A172 (cell line): Measurements from ENCODE around the gene SLC20A1. TPM values are rescaled to one million over a fixed set of nuclear protein-coding genes. Genes with fewer than 3 reads are reported as not detected.

Experiments
- DNase-seq: peaks from one replicate; pipeline ENCODE4 v3.0.0-alpha.2; 2015; ENCODE audit warnings: low spot score
- total RNA-seq: library from RNA; depleted of rRNA; stranded (reverse); fragments of >200 nt; shearing (Covaris generic); gene quantifications from 2 replicates; pipeline ENCODE4 v1.2.3, GENCODE V29; 2014

SLC20A1 gene
- total RNA-seq, 1 experiment from 2014 or later: 159 TPM

DNA sequence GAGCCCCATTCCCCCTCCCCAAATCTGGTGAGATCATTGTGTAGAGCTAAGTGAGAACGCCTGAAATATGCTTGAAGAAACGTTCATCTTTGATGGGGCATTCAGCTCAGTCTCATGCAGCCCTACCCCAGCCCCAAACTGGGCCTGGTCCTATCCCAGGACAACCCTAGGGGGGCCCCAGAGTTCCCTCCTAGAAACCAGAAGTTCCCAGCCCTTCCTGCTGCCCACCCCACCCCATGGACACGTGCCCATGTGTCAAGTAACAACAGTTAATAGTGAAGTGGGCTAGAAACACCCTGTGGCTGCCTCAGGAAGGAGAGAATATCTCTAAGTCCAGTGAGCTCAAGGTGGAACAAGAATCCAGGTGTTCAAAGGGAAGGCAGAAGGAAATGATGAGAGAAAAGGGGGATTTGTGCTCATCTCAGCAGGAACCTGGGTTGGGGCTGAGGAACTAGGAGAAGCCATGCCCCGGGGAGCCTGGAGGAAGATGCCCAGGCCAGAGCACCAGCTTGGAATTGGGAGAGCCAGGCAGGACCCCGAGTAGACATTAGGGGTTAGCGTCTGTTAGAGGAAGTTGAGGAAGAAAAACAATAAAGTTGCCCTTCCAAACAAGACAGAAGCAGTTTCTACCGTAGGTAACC, 20.1 kb upstream of the SLC20A1 start:
- no peak for DNase-seq

DNA sequence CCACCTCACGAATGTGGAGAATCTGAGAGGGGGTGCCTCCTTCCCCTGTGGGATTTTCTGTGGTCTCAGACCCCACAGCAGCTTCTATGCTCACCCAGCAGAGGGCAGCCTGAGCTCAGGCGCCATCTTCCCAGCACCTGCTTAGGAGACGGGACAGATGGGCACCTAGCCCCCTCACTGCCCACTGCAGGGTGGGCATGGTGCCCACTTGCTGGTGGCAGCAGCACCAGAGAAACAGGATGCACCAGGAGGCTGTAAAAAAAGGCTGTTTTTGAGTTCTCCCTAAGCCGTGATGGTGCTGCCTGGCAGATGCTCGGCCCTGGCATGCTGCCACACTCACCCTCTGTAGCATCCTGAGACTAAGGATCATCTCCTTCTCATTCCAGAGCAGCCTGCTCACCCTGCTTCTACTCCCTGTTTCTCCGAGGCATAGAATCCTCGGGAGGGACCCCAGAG, 19.1 kb upstream of the SLC20A1 start:
- DNase-seq: peak; percentile 83

DNA sequence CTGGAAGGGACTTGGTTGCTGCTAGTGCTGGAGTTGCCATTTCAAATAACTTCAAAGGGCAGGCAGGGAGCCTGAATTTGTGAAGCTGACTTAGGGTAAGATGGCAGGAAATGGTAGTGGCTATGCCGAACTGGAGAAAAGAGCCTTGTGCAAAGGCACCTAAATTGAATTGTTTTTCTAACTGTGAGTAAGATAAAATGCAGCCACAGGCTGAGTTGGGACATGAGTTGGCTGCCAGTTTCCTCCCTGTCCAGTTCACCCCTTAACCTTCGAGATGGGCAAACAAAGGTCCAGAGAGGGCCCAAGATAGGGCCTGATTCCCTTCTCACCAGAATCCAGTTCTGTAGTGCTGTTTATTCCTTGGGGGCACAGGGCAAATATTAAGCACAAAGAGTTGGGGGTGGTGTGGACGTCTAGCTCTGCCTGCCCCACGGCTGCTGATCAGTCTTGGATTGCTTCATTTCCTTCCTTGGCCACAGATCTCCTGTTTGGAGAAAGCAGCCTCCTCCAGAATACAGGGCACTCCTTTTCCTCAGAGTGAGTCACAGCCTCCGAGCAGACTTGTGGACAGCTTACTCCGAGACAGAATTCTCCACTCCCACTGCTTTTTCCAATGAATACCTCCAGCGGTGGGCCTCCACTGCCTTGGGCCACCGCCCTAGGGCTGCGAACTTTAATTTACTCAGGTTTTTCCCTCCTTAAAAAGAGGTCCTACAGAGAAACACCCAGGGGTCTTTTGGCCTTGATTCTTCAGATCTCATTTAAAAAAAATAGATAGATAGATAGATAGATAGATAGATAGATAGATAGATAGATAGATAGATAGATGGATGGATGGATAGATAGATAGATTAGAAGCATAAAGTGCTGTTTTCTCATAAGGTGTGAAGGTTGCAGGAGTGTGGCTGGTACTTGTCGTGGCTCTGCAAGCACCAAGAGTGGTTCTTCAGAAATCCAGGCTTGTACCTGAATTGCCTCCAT, 18.4 kb upstream of the SLC20A1 start:
- DNase-seq: peak; percentile 97

DNA sequence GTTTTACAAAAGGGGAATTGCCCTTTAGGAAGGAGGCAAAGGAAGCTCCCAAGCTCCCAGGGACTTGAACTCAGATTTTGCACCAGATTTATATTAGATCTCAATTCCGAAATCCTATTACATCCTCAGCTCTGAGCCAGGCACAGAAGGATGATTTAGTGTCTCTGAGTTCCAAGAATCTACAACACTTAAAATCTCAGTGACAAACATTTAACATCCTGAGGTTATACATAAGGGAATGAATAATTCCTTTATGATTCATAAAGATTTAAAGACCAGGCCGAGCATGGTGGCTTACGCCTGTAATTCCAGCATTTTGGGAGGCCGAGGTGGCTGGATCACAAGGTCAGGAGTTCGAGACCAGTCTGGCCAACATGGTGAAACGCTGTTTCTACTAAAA, 16.5 kb upstream of the SLC20A1 start:
- no peak for DNase-seq

DNA sequence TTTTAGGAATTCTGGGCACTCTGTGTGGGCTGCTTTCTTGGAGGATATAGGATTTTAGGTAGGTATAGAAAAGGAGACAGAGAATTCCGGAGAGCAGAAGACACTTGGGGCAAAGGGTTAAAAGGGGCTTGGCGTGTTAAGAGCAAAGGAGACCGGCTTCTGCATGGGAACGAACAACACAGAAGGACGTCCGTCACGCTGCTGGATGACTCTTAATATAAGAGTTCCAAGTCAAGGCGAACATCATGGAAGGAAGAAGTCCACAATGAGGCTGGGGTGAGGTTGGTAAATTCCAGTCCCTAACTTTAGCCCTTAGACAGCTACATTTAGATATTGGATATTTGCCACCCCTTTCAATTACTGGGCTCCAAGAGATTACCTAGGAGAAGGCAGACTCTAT, 15.9 kb upstream of the SLC20A1 start:
- no peak for DNase-seq

DNA sequence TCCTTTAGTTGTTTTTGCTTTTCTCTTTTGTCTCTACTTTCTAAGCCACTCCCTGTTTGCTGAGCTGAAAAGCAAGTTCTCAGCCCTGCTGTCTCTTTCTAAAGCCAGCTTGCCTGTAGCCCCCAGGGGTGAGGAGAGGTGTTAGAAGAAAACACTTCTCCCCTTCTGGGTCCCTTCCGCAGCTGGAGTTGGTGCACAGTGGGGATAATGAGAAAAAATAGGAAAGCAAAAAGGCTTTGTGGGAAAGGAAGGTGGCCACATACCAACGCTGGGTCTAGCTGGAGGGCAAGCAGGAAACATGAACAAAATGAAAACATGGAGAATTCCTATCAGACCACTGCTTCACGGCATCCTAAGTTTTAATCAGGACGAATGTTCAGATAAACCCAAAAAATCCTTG, 15.5 kb upstream of the SLC20A1 start:
- DNase-seq: no peak

DNA sequence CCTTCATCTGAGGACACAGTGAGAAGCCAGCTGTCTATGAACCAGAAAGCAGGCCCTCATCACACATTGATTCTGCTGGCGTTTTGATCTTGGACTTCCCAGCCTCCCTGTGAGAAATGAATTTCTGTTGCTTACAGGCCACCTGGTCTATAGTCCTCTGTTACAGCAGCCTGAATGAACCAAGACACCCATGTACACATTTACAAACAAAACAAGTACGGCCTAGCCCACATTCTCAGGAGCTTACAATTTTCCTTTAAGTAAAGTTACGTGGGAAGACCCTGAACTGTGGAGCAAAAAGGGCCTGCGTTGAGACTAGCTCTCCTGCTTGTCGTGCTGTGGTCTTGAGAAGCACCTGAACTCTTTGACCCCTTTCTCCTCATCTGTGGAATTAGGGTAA, 12.0 kb upstream of the SLC20A1 start:
- no peak for DNase-seq

DNA sequence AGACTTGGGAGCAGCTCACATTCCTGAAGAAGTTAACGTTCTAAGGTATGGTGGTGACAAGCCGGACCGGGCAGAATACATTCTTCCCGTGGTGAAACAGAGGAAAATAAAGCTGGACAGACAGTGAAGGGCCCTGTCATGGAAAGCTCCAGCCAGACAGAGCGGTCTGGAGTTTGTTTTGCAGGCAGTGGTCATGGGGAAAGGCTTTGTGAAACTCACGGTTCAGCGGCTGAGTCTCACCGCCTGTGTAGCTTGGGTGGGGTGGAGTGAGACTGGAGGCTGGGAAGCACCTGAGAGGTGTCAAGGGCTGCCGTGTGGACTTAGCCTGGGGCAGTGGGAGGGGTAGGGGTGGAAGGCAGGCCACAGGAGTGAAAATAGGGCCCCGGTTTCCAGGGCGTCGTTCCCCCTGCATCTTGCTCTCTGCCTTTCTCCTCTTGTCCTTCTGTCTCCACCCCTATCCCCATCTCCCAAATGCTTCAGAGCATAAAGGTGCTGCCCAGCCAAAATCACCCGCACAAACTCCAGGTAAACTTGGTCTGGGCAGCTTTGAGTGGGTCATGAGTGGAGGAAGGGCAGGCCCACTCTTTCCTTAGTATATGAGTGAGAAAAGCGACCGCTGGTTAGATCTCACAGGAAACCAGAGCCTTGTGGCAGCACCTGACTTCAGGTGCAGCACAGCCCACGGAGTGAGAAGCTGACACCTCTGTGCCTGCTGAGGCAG, 11.4 kb upstream of the SLC20A1 start:
- DNase-seq: no peak

DNA sequence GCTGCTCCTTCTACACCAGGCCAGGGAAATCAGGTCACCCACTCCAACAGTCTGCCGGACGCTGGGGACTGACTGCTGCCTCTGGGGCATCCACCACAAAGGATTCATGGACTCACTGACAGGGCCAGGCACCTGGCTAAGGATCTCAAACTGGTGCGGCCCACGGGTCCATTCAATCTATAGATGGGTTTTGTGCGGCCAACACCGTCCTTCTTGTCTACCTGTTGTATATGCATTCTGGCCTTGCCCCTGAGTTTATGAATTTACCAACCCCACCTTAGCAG, 10.9 kb upstream of the SLC20A1 start:
- DNase-seq: no peak

DNA sequence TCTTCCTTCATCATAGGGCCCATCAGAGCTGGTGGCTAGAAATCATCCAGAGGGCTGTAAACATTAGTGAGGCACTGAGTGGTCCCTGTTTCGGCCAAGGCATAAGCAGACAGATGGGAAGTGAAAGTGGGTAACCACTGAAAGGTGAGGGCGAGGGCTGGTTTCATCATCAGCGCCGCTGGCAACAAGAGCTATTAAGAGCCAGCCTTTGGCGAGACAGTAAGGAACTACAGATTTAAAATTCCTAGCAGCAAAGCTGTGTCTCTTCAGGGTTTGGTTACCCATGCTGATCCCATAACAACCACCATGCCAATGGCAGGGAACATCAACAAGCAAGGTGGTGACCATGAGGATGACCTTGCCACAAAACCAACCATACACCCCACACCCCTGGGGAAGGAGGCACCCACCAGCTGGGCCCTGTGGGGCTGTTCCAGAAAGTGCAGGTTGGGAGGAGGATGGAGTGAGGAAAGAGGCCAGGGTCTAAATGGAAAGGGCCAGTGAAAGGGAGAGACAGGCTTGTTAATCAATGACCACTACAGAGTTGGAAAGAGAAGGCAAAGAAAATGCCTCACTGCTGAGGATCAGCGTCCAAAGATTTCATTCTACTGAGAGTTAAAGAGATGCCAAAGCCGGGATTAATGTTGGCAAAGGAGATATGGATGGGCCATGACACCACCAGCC, 9.0 kb upstream of the SLC20A1 start:
- no peak for DNase-seq

DNA sequence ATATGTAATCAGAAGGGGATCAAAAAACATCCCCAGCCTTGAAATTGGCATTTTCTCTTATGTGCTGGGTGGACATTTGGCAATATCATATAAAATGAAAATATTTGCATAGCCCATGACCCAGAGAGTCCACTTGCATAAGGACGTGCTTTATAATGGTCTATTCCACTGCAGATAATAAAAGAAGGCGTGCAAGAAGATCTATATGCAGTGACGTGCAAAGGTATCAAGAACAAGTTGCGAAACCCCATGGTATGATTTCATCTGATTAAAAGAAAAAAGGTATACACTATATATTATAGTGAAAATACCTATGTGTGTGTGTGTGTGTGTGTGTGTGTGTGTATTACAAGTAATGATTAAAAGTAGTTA, 8.5 kb upstream of the SLC20A1 start:
- no peak for DNase-seq

DNA sequence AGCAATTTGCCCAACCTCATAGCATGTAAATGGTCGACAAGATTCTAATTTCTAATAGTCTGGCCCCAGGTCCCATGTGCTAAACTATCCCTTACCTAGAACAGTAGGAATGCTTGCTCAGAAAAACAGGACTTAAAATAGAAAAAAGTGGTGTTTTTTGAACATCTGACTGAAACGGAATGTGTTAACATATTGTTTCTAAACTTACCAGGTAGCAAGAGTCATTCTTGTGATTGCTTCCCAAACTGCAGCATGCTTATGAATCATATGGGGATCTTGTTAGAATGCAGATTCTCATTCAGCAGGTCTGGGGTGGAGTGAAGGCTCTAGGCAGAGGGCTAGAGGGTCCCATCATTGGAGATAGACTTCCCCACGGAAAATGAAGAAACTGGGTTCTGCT, 5.8 kb upstream of the SLC20A1 start:
- DNase-seq: no peak

DNA sequence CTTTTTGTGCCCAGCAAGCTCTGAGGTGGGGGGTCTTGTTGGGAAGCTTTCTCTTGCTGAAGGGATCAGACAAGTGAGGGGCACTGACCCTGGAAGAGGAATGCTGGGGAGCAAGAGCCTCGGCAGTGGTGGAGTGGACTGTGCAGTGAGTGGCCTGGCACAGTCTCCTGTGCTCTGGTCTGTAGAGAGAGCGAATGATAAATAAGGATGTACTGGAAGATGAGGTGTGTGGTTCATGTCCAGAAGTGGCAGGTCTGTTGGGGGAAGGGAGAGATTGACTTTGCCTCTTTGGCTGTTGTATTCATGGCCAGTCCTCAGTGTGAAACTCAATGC, 5.3 kb upstream of the SLC20A1 start:
- DNase-seq: no peak

DNA sequence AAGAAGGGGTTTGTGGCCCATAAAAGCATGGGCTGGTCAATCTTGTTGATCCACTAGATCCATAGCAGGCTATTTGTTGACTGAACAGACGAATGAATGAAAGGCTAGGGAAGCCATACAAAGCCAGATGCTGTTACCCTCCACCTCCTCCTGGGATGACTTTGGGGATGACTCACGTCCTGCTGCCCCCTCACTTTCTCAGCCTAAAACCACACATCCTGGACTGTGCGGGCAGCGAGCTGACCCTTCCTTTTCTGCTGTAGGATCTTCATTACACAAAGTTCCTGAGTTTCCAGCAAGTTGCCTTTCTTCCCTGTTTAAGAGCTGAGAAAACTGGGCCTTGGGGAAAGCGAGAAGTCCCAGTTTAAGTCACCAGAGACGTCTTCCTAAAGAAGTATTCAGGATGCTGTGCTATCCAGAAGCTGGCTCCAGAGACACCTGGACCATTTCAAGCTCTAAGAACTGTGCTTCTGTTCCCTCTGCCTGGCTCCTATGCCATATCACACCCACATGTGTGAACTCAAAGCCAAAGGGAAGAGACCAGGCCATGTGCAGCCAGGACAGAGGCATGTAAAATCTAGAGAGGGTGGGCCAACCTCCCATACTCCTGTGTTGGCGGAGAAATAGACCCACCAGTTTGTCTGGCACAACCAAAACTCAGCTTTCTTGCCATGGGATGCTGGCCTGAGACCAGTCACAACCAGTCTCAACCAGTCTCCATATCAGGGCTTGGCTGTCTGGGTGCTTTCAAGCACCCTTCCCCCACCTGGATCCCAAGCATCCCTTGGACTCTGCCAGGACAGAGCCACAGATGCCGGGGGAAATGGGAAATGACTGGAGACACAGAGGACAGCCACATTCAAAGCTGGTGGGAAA, 4.7 kb upstream of the SLC20A1 start:
- DNase-seq: peak; percentile 95

DNA sequence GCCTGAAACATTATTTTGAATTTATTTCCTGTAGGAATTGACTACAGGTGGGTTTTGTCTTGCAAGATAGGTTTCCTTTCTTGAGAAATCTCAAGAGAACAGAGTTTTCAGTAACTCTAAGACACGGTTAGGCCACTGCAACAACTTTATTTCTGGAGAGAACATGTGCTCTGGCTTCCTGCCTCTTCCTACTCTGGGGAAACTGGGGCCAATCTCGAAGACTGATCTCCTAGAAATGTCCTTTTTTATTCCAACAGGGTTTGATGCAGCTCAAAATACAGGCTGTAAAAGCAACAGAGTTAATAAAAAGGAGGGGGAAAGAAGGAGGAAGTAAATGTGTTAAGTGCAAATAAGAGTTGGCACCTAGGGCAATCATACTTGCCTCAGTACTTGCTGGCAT, 4.0 kb upstream of the SLC20A1 start:
- DNase-seq: no peak

DNA sequence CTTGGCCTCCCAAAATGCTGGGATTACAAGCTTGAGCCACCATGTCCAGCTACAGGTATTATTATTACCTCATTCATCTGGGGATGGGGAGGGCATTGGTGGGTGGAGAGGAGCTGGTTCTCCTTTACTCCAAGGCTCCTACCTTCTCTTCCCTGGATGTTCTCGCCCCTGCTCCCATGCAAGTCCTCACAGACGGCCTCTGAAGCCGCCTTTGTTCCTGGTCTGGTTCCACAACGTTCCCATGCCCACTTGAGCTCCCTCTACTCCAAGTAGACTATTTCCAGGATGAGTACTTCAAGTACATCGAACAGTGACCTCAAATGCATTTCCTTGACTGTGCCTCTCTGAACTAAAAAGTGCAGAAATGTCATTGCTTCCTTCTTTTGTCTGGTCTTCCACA, 3.2 kb upstream of the SLC20A1 start:
- no peak for DNase-seq

DNA sequence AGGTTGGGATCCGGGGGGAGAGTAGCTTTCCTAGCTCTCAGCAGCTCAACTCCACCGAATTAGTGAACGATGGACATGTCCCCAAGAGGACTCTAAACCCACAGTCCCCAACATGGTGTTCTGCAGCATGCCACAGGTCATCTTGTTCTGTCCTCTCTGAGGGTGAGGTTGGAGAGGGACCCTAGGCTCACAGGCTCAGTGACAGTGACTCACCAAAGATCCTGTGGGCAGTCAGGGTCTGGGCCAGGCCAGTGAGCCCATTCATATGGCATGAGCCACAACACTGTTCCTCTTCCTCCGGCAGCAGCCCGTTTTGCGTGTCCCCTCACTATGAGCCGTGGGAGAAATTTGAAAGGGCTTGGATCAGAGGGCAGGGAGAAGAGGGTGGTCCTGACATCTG, 2.8 kb upstream of the SLC20A1 start:
- DNase-seq: no peak

DNA sequence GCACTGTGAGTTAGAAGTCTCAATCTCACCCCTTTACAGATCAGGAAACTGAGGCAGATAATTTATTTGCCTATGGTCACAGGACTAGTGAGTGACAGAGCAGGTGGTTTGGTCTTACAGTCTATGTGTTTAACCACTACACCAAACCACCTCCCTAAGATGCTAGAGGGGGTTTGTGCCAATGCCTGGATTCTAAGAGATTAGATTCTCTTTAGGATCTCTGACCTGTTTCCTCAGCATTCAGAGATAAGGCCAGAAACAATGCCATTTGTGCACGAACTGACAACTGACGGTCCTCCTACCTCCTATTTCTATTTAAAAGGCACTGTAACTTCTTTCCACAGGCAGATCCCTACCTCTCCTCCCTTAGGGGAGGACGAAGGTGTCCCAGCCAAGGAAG, 2.3 kb upstream of the SLC20A1 start:
- no peak for DNase-seq

DNA sequence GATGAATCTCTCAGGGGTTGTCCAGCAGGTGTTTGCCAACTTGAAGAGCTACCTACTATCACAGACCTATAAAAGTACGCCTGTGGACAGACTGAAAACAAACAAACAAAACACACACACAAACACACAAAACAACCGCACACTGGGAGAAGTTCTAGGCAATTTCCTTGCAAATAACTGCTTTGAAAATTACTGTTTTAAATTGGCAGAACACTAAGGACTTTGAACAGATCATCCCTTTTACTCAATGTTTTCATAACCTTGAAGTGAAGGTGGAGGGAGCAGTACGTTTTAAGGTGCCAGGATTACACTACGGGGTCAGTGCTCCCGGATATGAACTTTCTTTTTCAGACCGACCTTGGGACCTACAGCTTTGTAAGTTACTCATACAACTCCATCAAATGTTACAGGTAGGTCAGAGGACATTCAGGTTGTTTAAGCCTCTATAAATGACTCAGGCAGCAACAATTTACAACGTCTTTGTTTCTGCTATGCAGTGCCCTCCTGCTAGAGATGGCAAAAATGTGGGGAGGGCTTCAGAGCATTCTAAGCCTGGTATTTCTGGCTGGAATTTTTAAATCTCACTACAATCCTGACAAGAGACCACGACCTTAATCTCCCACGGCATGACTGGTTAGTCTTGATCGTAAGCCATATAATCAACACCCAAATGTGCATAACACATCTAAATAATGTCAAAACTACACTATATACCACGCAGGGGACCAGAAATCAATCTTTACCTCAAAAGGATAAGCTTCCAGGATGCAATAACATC, 1.4 kb upstream of the SLC20A1 start:
- peak; percentile 91 for DNase-seq

DNA sequence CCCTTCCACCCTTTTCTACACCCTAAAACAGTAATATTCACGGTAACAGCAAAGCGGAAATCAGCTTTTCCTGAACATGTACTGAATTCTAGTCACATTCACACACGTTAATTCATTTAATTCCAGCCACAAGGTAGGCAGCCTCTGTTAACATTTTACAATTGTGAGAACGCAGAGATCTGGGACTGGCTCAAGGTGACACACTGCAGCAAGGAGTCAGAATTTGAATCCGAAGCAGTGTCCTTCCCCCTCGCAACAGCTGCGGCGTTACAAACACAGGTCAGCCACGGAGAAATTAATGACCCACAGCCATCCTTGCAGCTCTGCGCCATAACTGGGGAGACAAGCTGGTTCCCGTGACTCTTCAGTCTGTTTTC, 818 bp upstream of the SLC20A1 start:
- DNase-seq: no peak
